Astrocyte of the spinal cord (primary cell): ENCODE results near the gene RGS3.

Experiments used
- DNase-seq: peaks from one replicate; pipeline ENCODE4 v3.0.0; 2011; ENCODE audit warnings: low read depth, low spot score
- H3K4me3 ChIP-seq: 2 replicates; pipeline ENCODE4 v1.5.1; 2011; ENCODE audit warnings: low read depth, mild to moderate bottlenecking, low read length, moderate library complexity
- in situ Hi-C: cut with HindIII; loops from 2 replicates; pipeline ENCODE4 v1.10.0; 2017; ENCODE audit warnings: low sequenced_read_pairs
- TF ChIP-seq, protein P1 (sequence below): IDR thresholded peaks from 2 replicates; pipeline ENCODE4 v1.5.1; 2012; ENCODE audit warnings: low read depth, mild to moderate bottlenecking, low read length, inconsistent platforms

Gene RGS3

DNA sequence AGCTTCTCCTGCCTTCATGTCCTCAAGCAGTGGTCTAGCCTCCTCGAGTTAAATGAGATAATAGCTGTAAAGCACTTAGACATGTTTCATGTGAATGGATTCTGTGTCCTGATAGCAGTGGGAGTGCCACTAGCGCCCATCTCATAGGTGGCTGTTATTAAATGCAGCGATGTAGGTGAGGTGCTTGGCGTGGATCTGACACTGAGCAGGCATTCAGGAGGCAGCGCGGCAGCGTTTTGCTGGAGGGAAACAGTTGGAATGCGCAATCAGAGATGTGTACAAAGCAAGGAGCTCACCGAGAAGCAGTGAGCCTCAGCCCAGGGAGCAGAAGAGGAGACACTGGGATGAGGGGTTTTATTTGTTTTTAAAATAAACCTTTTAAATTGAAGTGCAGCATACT lies 106.6 kb downstream of the RGS3 start:
- TF ChIP-seq, protein P1, sequence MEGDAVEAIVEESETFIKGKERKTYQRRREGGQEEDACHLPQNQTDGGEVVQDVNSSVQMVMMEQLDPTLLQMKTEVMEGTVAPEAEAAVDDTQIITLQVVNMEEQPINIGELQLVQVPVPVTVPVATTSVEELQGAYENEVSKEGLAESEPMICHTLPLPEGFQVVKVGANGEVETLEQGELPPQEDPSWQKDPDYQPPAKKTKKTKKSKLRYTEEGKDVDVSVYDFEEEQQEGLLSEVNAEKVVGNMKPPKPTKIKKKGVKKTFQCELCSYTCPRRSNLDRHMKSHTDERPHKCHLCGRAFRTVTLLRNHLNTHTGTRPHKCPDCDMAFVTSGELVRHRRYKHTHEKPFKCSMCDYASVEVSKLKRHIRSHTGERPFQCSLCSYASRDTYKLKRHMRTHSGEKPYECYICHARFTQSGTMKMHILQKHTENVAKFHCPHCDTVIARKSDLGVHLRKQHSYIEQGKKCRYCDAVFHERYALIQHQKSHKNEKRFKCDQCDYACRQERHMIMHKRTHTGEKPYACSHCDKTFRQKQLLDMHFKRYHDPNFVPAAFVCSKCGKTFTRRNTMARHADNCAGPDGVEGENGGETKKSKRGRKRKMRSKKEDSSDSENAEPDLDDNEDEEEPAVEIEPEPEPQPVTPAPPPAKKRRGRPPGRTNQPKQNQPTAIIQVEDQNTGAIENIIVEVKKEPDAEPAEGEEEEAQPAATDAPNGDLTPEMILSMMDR = no peak
- no peak for DNase-seq
- H3K4me3 ChIP-seq = no peak overlapping the region
- in situ Hi-C loops = no loop called here

DNA sequence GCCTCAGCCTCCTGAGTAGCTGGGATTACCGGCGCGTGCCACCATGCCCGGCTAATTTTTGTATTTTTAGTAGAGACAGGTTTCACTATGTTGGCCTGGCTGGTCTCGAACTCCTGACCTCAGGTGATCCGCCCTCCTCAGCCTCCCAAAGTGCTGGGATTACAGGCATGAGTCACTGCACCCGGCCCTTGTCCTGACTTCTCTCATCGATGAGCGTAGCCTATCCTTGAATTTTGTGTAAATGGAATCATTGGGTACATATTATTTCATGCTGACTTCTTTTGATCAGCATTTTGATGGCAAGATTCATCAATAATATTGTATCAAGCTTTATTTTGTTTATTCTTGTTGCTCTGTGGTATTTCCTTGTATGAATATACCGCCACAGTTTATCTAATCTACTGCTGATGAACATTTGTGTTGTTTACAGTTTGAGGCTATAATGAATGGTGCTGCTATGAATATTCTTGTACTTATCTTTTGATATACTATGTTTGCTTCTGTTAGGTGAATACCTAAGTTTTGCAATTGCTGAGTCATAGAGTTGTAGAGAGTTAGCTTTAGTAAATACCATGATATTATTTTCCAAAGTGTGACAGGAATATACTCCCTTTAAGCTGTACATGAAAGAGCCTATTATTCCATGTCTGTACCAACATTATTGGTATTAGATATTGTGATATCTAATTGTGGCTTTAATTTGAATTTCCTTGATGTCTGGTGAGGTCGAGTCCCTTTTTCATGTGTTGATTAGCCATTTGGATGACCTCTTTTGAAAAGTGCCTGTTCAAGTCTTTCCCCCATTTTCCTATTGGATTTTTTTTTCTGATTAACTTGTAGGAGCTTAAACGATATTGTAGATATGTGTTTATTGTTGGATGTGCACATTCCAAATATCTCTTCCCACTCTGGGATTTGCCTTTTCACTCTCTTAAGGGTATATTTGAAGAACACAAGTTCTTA lies 107.5 kb downstream of the RGS3 start:
- TF ChIP-seq, protein P1 = no peak
- no peak overlapping the region for H3K4me3 ChIP-seq
- no peak for DNase-seq
- in situ Hi-C loops = no loop called here

DNA sequence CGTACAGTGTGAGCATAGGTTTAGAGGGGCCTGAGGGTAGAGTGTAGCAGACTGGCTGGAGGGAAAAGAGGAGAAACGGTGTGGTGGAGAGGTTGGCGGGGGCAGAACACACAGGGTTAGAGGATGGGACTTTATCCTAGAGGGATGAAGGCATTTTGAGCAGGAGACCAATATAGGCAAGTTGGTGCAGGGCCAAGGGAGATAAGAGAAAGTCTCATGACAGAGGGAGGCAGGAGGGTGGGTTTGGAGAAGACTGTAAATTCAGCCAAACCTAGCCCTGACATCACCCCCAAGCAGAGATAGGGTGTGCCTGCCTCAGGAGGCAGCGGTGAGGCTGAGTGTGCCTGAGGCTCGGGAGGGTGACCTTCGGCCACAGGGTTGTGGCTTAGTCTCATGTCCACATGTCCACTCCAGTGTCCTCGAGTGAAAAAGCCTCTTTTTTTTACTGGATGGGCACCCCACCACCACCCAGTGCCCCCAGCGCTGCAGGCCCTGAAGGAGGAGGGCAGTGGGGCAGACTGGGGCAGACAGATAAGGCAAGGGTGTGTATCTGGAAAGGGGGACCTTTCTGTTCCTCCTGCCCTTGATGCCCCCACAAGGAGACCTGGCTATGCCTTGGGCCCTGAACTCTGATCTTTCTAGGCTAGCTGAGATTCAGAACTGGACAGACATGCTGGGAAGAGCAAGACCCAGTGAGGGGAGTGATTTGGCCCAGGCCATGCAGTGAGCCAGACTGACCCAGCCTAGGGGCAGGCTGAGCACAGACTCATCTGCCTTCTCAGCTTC lies 108.7 kb downstream of the RGS3 start:
- in situ Hi-C loops = no loop called here
- TF ChIP-seq, protein P1 = no peak
- no peak for DNase-seq
- H3K4me3 ChIP-seq = no peak overlapping the region

DNA sequence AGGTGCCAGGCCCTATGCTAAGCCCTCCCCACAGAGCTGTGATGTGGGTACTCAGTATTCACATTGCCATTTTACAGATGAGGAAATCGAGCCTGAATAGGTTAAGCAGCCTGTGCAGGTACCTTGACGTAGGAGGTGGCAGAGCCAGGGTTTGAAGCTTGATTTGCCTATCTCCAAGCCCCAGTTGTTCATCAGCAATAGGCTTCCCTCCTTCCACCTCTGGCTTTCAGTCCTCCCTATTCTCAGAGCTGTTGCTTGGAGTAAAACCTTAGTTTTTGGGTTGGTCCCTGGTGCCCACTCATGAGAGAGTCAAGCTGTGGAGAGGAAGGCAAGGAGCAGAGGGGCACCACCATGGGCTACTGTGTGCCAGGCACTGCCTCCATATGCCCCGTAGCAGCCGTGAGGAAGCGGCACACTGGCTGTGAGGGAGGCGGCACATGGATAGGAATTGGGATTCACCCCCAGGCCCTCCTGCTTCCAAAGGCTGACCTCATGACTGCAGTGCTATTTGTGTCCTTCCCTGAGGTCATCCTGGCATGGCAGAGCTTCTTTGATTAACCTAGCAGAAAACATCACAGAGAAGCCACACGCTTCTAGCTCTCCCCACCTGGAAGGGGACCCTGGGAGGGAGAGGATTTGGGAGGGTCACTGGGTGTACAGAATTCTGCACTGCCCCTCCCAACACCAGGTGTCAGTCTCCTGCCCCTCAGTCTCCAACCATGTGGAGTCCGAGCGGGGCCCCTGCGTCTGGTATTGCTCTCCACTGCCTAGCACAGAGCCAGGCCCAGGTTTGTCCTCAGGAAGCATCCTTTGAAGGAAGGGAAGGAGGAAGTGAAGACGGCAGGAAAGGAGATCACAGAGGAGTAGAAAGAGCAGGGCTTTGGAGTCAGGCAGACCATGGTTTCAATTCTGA lies 109.8 kb downstream of the RGS3 start:
- H3K4me3 ChIP-seq = no peak overlapping the region
- DNase-seq = no peak
- TF ChIP-seq, protein P1 = no peak
- in situ Hi-C loops = no loop called here

DNA sequence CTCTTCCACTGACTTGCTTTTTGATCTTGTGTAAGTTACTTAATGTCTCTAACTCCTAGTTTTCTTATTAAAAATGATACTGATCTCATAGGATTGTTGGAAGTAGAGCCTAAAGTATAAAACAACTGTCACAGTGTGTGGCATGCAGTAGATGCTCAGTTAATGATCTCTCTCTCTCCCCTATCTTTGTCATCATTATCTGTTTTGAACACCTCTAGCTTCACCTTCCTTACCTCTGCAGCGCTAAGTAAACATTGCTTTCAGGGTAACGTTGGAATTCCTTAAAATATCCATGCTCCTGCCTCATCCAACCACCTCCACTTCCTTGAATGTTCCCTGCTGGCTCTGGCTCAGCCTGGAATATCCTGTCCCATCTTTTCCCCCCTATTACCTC lies 110.4 kb downstream of the RGS3 start:
- in situ Hi-C loops = no loop called here
- TF ChIP-seq, protein P1 = no peak
- H3K4me3 ChIP-seq = no peak overlapping the region
- DNase-seq = no peak
